H1 (cell line): ENCODE data around the gene NT5C1A. TPM values are rescaled to one million over a fixed set of nuclear protein-coding genes. Genes with fewer than 3 reads are reported as not detected.

Source experiments
- CTCF ChIA-PET: fragments of 300-600 bp; sonication (Branson Sonifier 250); formaldehyde crosslinking; loops from one replicate; lab custom pipeline; 2021; ENCODE audit not compliant: partially characterized antibody; lab: Charles Lee
- POLR2A ChIA-PET: fragments of 300-600 bp; sonication (Branson Sonifier 250); formaldehyde crosslinking; loops from one replicate; lab custom pipeline; 2021; ENCODE audit warnings: inconsistent platforms; ENCODE audit not compliant: partially characterized antibody; lab: Charles Lee
- DNase-seq, 2 experiments: peaks; one replicate each; pipeline versions ENCODE4 v3.0.0 to v3.0.0-alpha.2; 2010 to 2022; ENCODE audit warnings: low spot score in 2 of 2, low read depth in 1 of 2, mixed read lengths in 1 of 2
- FAIRE-seq: peaks from 2 replicates; lab custom pipeline; 2011; peaks lifted over from hg19 to GRCh38; lab: Jason Lieb, UNC
- H2AFZ ChIP-seq: 2 replicates; pipeline ENCODE4 v1.8.1; 2012; ENCODE audit warnings: low read length, inconsistent platforms
- H2AK5ac ChIP-seq: 2 replicates; pipeline ENCODE4 v1.6.1; 2013; ENCODE audit warnings: low read depth, low read length
- H2BK120ac ChIP-seq: replicated peaks from 2 replicates; pipeline ENCODE3; 2013; ENCODE audit warnings: low read depth, low read length, inconsistent platforms
- H2BK12ac ChIP-seq: 2 replicates; pipeline ENCODE4 v1.6.1; 2013; ENCODE audit warnings: low read depth, low read length
- H2BK15ac ChIP-seq: 2 replicates; pipeline ENCODE4 v1.6.1; 2013; ENCODE audit warnings: low read length
- H2BK20ac ChIP-seq: 2 replicates; pipeline ENCODE4 v1.6.1; 2013; ENCODE audit warnings: low read length
- H2BK5ac ChIP-seq: 2 replicates; pipeline ENCODE4 v1.6.1; 2013; ENCODE audit warnings: low read depth, low read length
- H3K14ac ChIP-seq: 2 replicates; pipeline ENCODE4 v1.6.1; 2013; ENCODE audit warnings: inconsistent platforms; ENCODE audit not compliant: insufficient read length
- H3K18ac ChIP-seq: 2 replicates; pipeline ENCODE4 v1.6.1; 2013; ENCODE audit warnings: low read length; ENCODE audit errors: extremely low read depth
- H3K23ac ChIP-seq: 2 replicates; pipeline ENCODE4 v1.6.1; 2013; ENCODE audit warnings: inconsistent platforms; ENCODE audit not compliant: insufficient read length
- H3K23me2 ChIP-seq: 2 replicates; pipeline ENCODE4 v1.6.1; 2013; ENCODE audit warnings: low read depth, low read length
- H3K27ac ChIP-seq: 2 replicates; pipeline ENCODE4 v1.6.1; 2011; ENCODE audit warnings: low read depth, low read length, inconsistent platforms
- H3K27me3 ChIP-seq, 4 experiments: replicated peaks in 1 of 4; 1 replicate in 1 of 4; 2 replicates in 3 of 4; pipeline versions ENCODE4 v1.6.1 to v1.8.1; 2011 to 2013; ENCODE audit warnings: low read length in 3 of 4, mild to moderate bottlenecking in 3 of 4, inconsistent platforms in 2 of 4, mixed read lengths in 2 of 4, moderate library complexity in 1 of 4; ENCODE audit not compliant: control insufficient read depth in 3 of 4, insufficient read depth in 3 of 4; ENCODE audit errors: extremely low read depth in 1 of 4
- H3K36me3 ChIP-seq, 4 experiments: 2 replicates each; pipeline versions ENCODE4 v1.6.1 to v1.8.1; 2011 to 2013; ENCODE audit warnings: mild to moderate bottlenecking in 4 of 4, low read length in 3 of 4, moderate library complexity in 2 of 4, control low read depth in 1 of 4, inconsistent platforms in 1 of 4; ENCODE audit not compliant: insufficient read depth in 4 of 4, control insufficient read depth in 2 of 4
- H3K4ac ChIP-seq: replicated peaks from 2 replicates; pipeline ENCODE3; 2013; ENCODE audit warnings: low read length, low read depth, mixed read lengths, inconsistent platforms; ENCODE audit not compliant: insufficient read length
- H3K4me1 ChIP-seq, 4 experiments: replicated peaks in 1 of 4; 1 replicate in 1 of 4; 2 replicates in 3 of 4; pipeline versions ENCODE4 v1.6.1 to v1.8.1; 2011 to 2013; ENCODE audit warnings: low read length in 3 of 4, inconsistent platforms in 2 of 4, mixed read lengths in 1 of 4; ENCODE audit not compliant: insufficient read depth in 4 of 4, control insufficient read depth in 3 of 4
- H3K4me2 ChIP-seq, 2 experiments: 2 replicates each; pipeline versions ENCODE4 v1.6.1 to v1.8.1; 2011 to 2013; ENCODE audit warnings: low read depth in 2 of 2, low read length in 2 of 2, control low read depth in 1 of 2, inconsistent platforms in 1 of 2, mild to moderate bottlenecking in 1 of 2; ENCODE audit not compliant: insufficient read depth in 1 of 2
- H3K4me3 ChIP-seq, 4 experiments: fragments of 200-600, 300-600 bp in 1 of 4; sonication (generic), shearing (Covaris generic), sonication (Bioruptor Twin) in 1 of 4; 2 replicates each; pipeline versions ENCODE4 v1.5.1 to v1.8.1; 2011 to 2016; ENCODE audit warnings: low read length in 4 of 4, low read depth in 3 of 4, control low read depth in 2 of 4, inconsistent platforms in 2 of 4, mild to moderate bottlenecking in 2 of 4, mixed read lengths in 1 of 4, moderate library complexity in 1 of 4; ENCODE audit not compliant: insufficient read depth in 2 of 4; ENCODE audit errors: extremely low read depth in 1 of 4
- H3K56ac ChIP-seq: replicated peaks from 2 replicates; pipeline ENCODE3; 2013; ENCODE audit warnings: low read depth, mild to moderate bottlenecking, mixed read lengths, low read length, inconsistent platforms; ENCODE audit not compliant: insufficient read length
- H3K79me1 ChIP-seq: 2 replicates; pipeline ENCODE4 v1.6.1; 2013; ENCODE audit warnings: low read depth, low read length, control low read depth
- H3K79me2 ChIP-seq, 2 experiments: 2 replicates each; pipeline versions ENCODE4 v1.6.1 to v1.8.1; 2012 to 2013; ENCODE audit warnings: low read length in 2 of 2, mild to moderate bottlenecking in 2 of 2, inconsistent platforms in 1 of 2; ENCODE audit not compliant: insufficient read depth in 2 of 2, control insufficient read depth in 1 of 2
- H3K9ac ChIP-seq, 4 experiments: replicated peaks in 1 of 4; 1 replicate in 1 of 4; 2 replicates in 3 of 4; pipeline versions ENCODE4 v1.6.1 to v1.8.1; 2011 to 2013; ENCODE audit warnings: low read depth in 3 of 4, low read length in 3 of 4, control low read depth in 2 of 4, mild to moderate bottlenecking in 2 of 4, moderate library complexity in 2 of 4, inconsistent platforms in 1 of 4; ENCODE audit errors: extremely low read depth in 1 of 4
- H3K9me3 ChIP-seq, 2 experiments: 2 replicates each; pipeline versions ENCODE4 v1.6.1 to v1.8.1; 2012 to 2013; ENCODE audit warnings: mild to moderate bottlenecking in 2 of 2, moderate library complexity in 2 of 2, control low read depth in 1 of 2, inconsistent platforms in 1 of 2, low read depth in 1 of 2, low read length in 1 of 2, mixed read lengths in 1 of 2; ENCODE audit not compliant: insufficient read depth in 2 of 2
- H4K20me1 ChIP-seq, 2 experiments: replicated peaks in 1 of 2; 2 replicates each; pipeline versions ENCODE3 to v1.8.1; 2011 to 2013; ENCODE audit warnings: inconsistent platforms in 2 of 2, low read length in 2 of 2, mild to moderate bottlenecking in 1 of 2; ENCODE audit not compliant: insufficient read depth in 2 of 2, control insufficient read depth in 1 of 2
- H4K5ac ChIP-seq: 2 replicates; pipeline ENCODE4 v1.6.1; 2013; ENCODE audit warnings: low read length, low read depth, mixed read lengths, inconsistent platforms; ENCODE audit not compliant: insufficient read length
- H4K8ac ChIP-seq: 2 replicates; pipeline ENCODE4 v1.8.0; 2013; ENCODE audit warnings: mild to moderate bottlenecking, moderate library complexity, low read length, inconsistent platforms; ENCODE audit not compliant: insufficient read depth; ENCODE audit errors: extremely low read depth
- H4K91ac ChIP-seq: replicated peaks from 2 replicates; pipeline ENCODE3; 2013; ENCODE audit warnings: low read length, mixed read lengths, inconsistent platforms; ENCODE audit not compliant: insufficient read length
- CBX5 ChIP-seq: fragments of 300-800, 300-1000 bp; sonication (generic); IDR thresholded peaks from 2 replicates; pipeline ENCODE4 v1.7.1; 2016; ENCODE audit warnings: antibody characterized with exemption, low read length, low read depth
- EZH2 ChIP-seq: fragments of 200-600 bp; sonication (generic); IDR thresholded peaks from 2 replicates; pipeline ENCODE4 v1.7.1; 2012; ENCODE audit warnings: low read depth, mild to moderate bottlenecking, moderate library complexity, low read length, inconsistent platforms; ENCODE audit not compliant: severe bottlenecking
- FOSL1 ChIP-seq: IDR thresholded peaks from 2 replicates; pipeline ENCODE4 v1.6.1; 2011; ENCODE audit warnings: mild to moderate bottlenecking, low read depth, low read length, moderate library complexity; ENCODE audit not compliant: insufficient read depth
- GABPA ChIP-seq: IDR thresholded peaks from 2 replicates; pipeline ENCODE4 v1.6.1; 2011; ENCODE audit warnings: mild to moderate bottlenecking, low read length, moderate library complexity, borderline replicate concordance; ENCODE audit not compliant: insufficient read depth
- KDM1A ChIP-seq: fragments of 200-600, 300-600 bp; sonication (generic); IDR thresholded peaks from 2 replicates; pipeline ENCODE4 v1.7.1; 2016; ENCODE audit warnings: mild to moderate bottlenecking, low read length, borderline replicate concordance
- MAFK ChIP-seq: IDR thresholded peaks from 2 replicates; pipeline ENCODE4 v1.6.1; 2012; ENCODE audit warnings: low read depth, mild to moderate bottlenecking, improper control_type of control experiment, low read length
- SAP30 ChIP-seq: fragments of 300-600 bp; sonication (generic); IDR thresholded peaks from 2 replicates; pipeline ENCODE4 v1.7.1; 2012; ENCODE audit warnings: low read length, moderate library complexity, mild to moderate bottlenecking, inconsistent platforms; ENCODE audit not compliant: insufficient read depth, insufficient replicate concordance
- SP4 ChIP-seq: IDR thresholded peaks from 2 replicates; pipeline ENCODE4 v1.6.1; 2012; ENCODE audit warnings: low read length, inconsistent platforms
- TCF12 ChIP-seq: IDR thresholded peaks from 2 replicates; pipeline ENCODE4 v1.6.1; 2011; ENCODE audit warnings: low read depth, mild to moderate bottlenecking, low read length
- TEAD4 ChIP-seq: IDR thresholded peaks from 2 replicates; pipeline ENCODE4 v1.6.1; 2012; ENCODE audit warnings: low read depth, low read length, inconsistent platforms, mixed read lengths
- YY1 ChIP-seq: IDR thresholded peaks from 2 replicates; pipeline ENCODE4 v1.6.1; 2011; ENCODE audit warnings: low read depth, mild to moderate bottlenecking, low read length
- ZNF274 ChIP-seq: IDR thresholded peaks from 2 replicates; pipeline ENCODE4 v1.7.0; 2012; ENCODE audit warnings: low read length, borderline replicate concordance; ENCODE audit errors: extremely low read depth
- WGBS, 2 experiments: shearing (Covaris generic) in 1 of 2; methylation state at CpG; one replicate each; pipeline versions ENCODE4 v1.1.6 to v1.1.7; 2013 to 2015; ENCODE audit warnings: low lambda C conversion rate in 2 of 2, mixed read lengths in 2 of 2, inconsistent platforms in 1 of 2, low coverage in 1 of 2, missing lambda C conversion rate in 1 of 2; ENCODE audit not compliant: insufficient replicate concordance in 2 of 2, insufficient coverage in 1 of 2, insufficient read length in 1 of 2; ENCODE audit errors: extremely low coverage in 1 of 2, missing lambda C conversion rate in 1 of 2; 5-methylcytosine and 5-hydroxymethylcytosine counted together
- polyA plus RNA-seq, 7 experiments: library from polyadenylated mRNA; depleted of rRNA in 3 of 7; stranded (reverse) in 5 of 7; unstranded in 2 of 7; fragments of >200 nt in 5 of 7; fragments of 200-250 nt in 2 of 7; gene quantifications; 1 replicate in 5 of 7; 2 replicates in 1 of 7; 4 replicates in 1 of 7; pipeline versions ENCODE4 v1.2.1 to v1.2.3, GENCODE V29; 2011 to 2013; ENCODE audit warnings: missing spikeins in 2 of 7, mixed read lengths in 2 of 7
- total RNA-seq: library from RNA; stranded (reverse); fragmentation: NEBNext Ultra II Directional; extraction: Animal tissue kit (Norgen Biotek cat#: 25700); gene quantifications from 2 replicates; pipeline ENCODE4 v1.2.1, GENCODE V29; 2021
- TF ChIP-seq, protein P1 (sequence below): IDR thresholded peaks from 2 replicates; pipeline ENCODE4 v1.6.1; 2011; ENCODE audit warnings: low read length, improper control_type of control experiment

Gene NT5C1A
- total and polyA plus RNA-seq, 2 of the 8 experiments (the other 6 are each of a cell fraction or from before 2014, with no cell fraction given) = not detected

DNA sequence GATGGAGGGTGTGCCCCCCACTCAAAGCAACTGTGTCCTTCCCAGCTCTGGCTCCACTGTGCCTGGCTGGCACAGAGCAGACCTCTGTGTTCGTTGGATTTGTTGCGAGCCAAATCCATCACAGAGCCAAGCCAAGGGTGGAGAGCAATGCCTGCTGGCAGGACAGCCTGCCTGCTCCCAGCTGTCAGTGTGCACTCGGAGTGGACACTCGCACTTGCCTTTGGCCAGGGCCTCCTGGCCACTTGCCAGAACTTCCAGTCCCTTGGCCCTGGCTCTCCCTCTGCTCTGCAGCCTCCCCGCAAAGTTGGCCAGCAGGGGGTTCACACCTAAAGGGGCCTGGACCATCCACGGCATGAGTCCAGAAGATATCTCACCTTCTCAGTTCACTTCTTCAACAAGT, 48.9 kb downstream of the NT5C1A start:
- CTCF ChIA-PET = interaction anchor here (0.8 to 25.8 kb wide), 8 partner anchors 10 to 35 kb away, joined by 3 to 337 read pairs (median 4); partner anchors contain the start of gene HEYL
- Histone ChIP-seq H3K9ac (no peak overlapping the region), H3K14ac (no peak overlapping the region), H4K5ac (no peak overlapping the region), H3K4me1 (no peaks in the 10 kb centered on the region), H3K27ac (no peak overlapping the region), H2BK15ac (no peak overlapping the region), H3K23ac (no peak overlapping the region), H2AFZ (no peak overlapping the region), H3K9me3 (0 out of 4 replicates have a peak, but pooled peaks cover 0 to 4% of the 10 kb centered on the region in 2 experiments), H3K23me2 (no peaks in the 10 kb centered on the region), H3K79me2 (no peaks in the 10 kb centered on the region), H3K56ac (no peak overlapping the region), H3K18ac (no peak overlapping the region), H2AK5ac (no peak overlapping the region), H2BK20ac (no peak overlapping the region), H3K4me2 (no peak overlapping the region), H2BK12ac (no peak overlapping the region), H3K79me1 (no peaks in the 10 kb centered on the region), H4K20me1 (no peaks in the 10 kb centered on the region), H3K4me3 (no peak overlapping the region), H3K4ac (no peak overlapping the region), H2BK120ac (no peak overlapping the region), H3K27me3 (peaks cover 0 to 5% (median 2%) of the 10 kb centered on the region in 4 experiments; a peak in 3 of 7 replicates), H4K8ac (no peak overlapping the region), H2BK5ac (no peak overlapping the region), H3K36me3 (no peaks in the 10 kb centered on the region), H4K91ac (no peak overlapping the region)
- no peak for DNase-seq
- WGBS, 2 experiments = 90% methylated on average over 6 of the region's 6 CpGs; no CpG with 5 or more reads in 1 of the 2 experiments
- POLR2A ChIA-PET = no interaction called here
- no peak for FAIRE-seq
- TF ChIP-seq KDM1A = no peak
- TF ChIP-seq CBX5 = no peak
- TF ChIP-seq TEAD4 = no peak
- no peak for TF ChIP-seq GABPA
- no peak for TF ChIP-seq SP4
- no peak for TF ChIP-seq FOSL1
- TF ChIP-seq ZNF274 = no peak
- no peak for TF ChIP-seq SAP30
- no peak for TF ChIP-seq YY1
- TF ChIP-seq MAFK = no peak
- TF ChIP-seq TCF12 = no peak
- TF ChIP-seq EZH2 = no peak
- TF ChIP-seq, protein P1, sequence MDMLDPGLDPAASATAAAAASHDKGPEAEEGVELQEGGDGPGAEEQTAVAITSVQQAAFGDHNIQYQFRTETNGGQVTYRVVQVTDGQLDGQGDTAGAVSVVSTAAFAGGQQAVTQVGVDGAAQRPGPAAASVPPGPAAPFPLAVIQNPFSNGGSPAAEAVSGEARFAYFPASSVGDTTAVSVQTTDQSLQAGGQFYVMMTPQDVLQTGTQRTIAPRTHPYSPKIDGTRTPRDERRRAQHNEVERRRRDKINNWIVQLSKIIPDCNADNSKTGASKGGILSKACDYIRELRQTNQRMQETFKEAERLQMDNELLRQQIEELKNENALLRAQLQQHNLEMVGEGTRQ = no peak
